WTC11 (cell line): Measurements from ENCODE around the gene WDFY4. TPM values are rescaled to one million over a fixed set of nuclear protein-coding genes. Genes with fewer than 3 reads are reported as not detected.

Source experiments
- ATAC-seq: fragments of 200-7000 bp; cut with Tn5 transposase; 2 replicates; pipeline ENCODE4 v1.10.0; 2021; ENCODE audit warnings: mild to moderate bottlenecking, moderate library complexity
- CTCF ChIA-PET: fragments of 300-600 bp; sonication (Branson Sonifier 250); formaldehyde crosslinking; loops from one replicate; lab custom pipeline; 2021; ENCODE audit warnings: antibody characterized with exemption; lab: Charles Lee
- POLR2A ChIA-PET: fragments of 350-600 bp; sonication (Branson Sonifier 250); formaldehyde crosslinking; loops from one replicate; lab custom pipeline; 2021; ENCODE audit warnings: antibody characterized with exemption; lab: Charles Lee
- DNase-seq: peaks from one replicate; pipeline ENCODE4 v3.0.0; 2021; ENCODE audit warnings: low spot score
- H3K27ac Mint-ChIP-seq: 2 replicates; pipeline ENCODE4 v1.8.0; 2021; ENCODE audit warnings: mixed read lengths
- H3K27me3 Mint-ChIP-seq: 2 replicates; pipeline ENCODE4 v1.8.0; 2021; ENCODE audit warnings: low read depth, mild to moderate bottlenecking, moderate library complexity, mixed read lengths
- H3K36me3 Mint-ChIP-seq: 2 replicates; pipeline ENCODE4 v1.8.0; 2021; ENCODE audit warnings: mixed read lengths
- H3K4me1 Mint-ChIP-seq: 2 replicates; pipeline ENCODE4 v1.8.0; 2022; ENCODE audit warnings: mixed read lengths
- H3K4me3 Mint-ChIP-seq: 2 replicates; pipeline ENCODE4 v1.8.0; 2021; ENCODE audit warnings: mild to moderate bottlenecking, moderate library complexity, mixed read lengths
- H3K9me3 Mint-ChIP-seq: 2 replicates; pipeline ENCODE4 v1.8.0; 2021; ENCODE audit warnings: mixed read lengths
- CBFB ChIP-seq: sonication (generic); formaldehyde crosslinking; IDR thresholded peaks from 2 replicates; pipeline ENCODE4 v1.8.1; 2022; ENCODE audit warnings: mild to moderate bottlenecking, low read depth, missing genetic modification reagents
- CTCF ChIP-seq: fragments of 200-600 bp; IDR thresholded peaks from 2 replicates; pipeline ENCODE4 v1.8.0; 2022; ENCODE audit warnings: antibody characterized with exemption
- E2F1 ChIP-seq: sonication (generic); formaldehyde crosslinking; IDR thresholded peaks from 2 replicates; pipeline ENCODE4 v1.8.0; 2022; ENCODE audit warnings: mild to moderate bottlenecking, missing genetic modification reagents
- E2F5 ChIP-seq: sonication (generic); formaldehyde crosslinking; IDR thresholded peaks from 2 replicates; pipeline ENCODE4 v1.8.1; 2022; ENCODE audit warnings: mild to moderate bottlenecking, moderate library complexity, missing genetic modification reagents
- ESRRA ChIP-seq: sonication (generic); formaldehyde crosslinking; IDR thresholded peaks from 2 replicates; pipeline ENCODE4 v1.8.1; 2022; ENCODE audit warnings: mild to moderate bottlenecking, missing genetic modification reagents, borderline replicate concordance
- FOXJ3 ChIP-seq: sonication (generic); formaldehyde crosslinking; IDR thresholded peaks from 2 replicates; pipeline ENCODE4 v1.9.0; 2021; ENCODE audit warnings: missing genetic modification reagents, mild to moderate bottlenecking, borderline replicate concordance
- KAT7 ChIP-seq: sonication (generic); formaldehyde crosslinking; IDR thresholded peaks from 2 replicates; pipeline ENCODE4 v1.8.1; 2023; ENCODE audit warnings: missing genetic modification reagents, mild to moderate bottlenecking, borderline replicate concordance
- MXD4 ChIP-seq: fragments of 250-450 bp; sonication (Bioruptor Pico); IDR thresholded peaks from 2 replicates; pipeline ENCODE4 v1.8.0; 2021; ENCODE audit warnings: mild to moderate bottlenecking, moderate library complexity, borderline replicate concordance
- NFYB ChIP-seq: sonication (generic); formaldehyde crosslinking; conservative IDR thresholded peaks from 2 replicates; pipeline ENCODE4 v1.8.0; 2022; ENCODE audit warnings: low read depth, missing genetic modification reagents
- OVOL2 ChIP-seq: fragments of 250-450 bp; sonication (Bioruptor Pico); IDR thresholded peaks from 2 replicates; pipeline ENCODE4 v1.9.0; 2021; ENCODE audit warnings: mild to moderate bottlenecking, borderline replicate concordance
- SMAD4 ChIP-seq: sonication (generic); formaldehyde crosslinking; IDR thresholded peaks from 2 replicates; pipeline ENCODE4 v1.8.0; 2022; ENCODE audit warnings: mild to moderate bottlenecking, missing genetic modification reagents
- SOX15 ChIP-seq: fragments of 250-450 bp; sonication (Bioruptor Pico); IDR thresholded peaks from 2 replicates; pipeline ENCODE4 v1.9.0; 2021; ENCODE audit warnings: mild to moderate bottlenecking
- SP1 ChIP-seq: sonication (generic); formaldehyde crosslinking; conservative IDR thresholded peaks from 2 replicates; pipeline ENCODE4 v1.8.1; 2022; ENCODE audit warnings: missing genetic modification reagents
- TEAD1 ChIP-seq: sonication (generic); formaldehyde crosslinking; IDR thresholded peaks from 2 replicates; pipeline ENCODE4 v1.8.0; 2022; ENCODE audit warnings: mild to moderate bottlenecking, missing genetic modification reagents
- TEAD4 ChIP-seq: sonication (generic); formaldehyde crosslinking; IDR thresholded peaks from 2 replicates; pipeline ENCODE4 v1.8.0; 2022; ENCODE audit warnings: mild to moderate bottlenecking, missing genetic modification reagents
- ZBTB43 ChIP-seq: sonication (generic); formaldehyde crosslinking; IDR thresholded peaks from 2 replicates; pipeline ENCODE4 v1.8.1; 2023; ENCODE audit warnings: mild to moderate bottlenecking, missing genetic modification reagents
- ZNF263 ChIP-seq: sonication (generic); formaldehyde crosslinking; IDR thresholded peaks from 2 replicates; pipeline ENCODE4 v1.8.1; 2022; ENCODE audit warnings: low read depth, mild to moderate bottlenecking, moderate library complexity, missing genetic modification reagents
- ZNF281 ChIP-seq: sonication (generic); formaldehyde crosslinking; IDR thresholded peaks from 2 replicates; pipeline ENCODE4 v1.8.0; 2023; ENCODE audit warnings: mild to moderate bottlenecking, missing genetic modification reagents
- ZNF317 ChIP-seq: sonication (generic); formaldehyde crosslinking; IDR thresholded peaks from 2 replicates; pipeline ENCODE4 v1.8.1; 2023; ENCODE audit warnings: low read depth, mild to moderate bottlenecking, moderate library complexity, missing genetic modification reagents, borderline replicate concordance
- total RNA-seq: library from RNA; stranded (reverse); gene quantifications from 3 replicates; pipeline ENCODE4 v1.2.3, GENCODE V29; 2021

Gene WDFY4
- total RNA-seq, 1 experiment from 2014 or later = 0.13 TPM

- H3K36me3 Mint-ChIP-seq = no peaks in the 10 kb centered on the region
- no peaks in the 10 kb centered on the region for H3K9me3 Mint-ChIP-seq
- no peak for ATAC-seq
- no peak for DNase-seq
- H3K4me1 Mint-ChIP-seq = no peaks in the 10 kb centered on the region
- no peaks in the 10 kb centered on the region; the same call in 1 of the 2 replicates for H3K27me3 Mint-ChIP-seq
- H3K4me3 Mint-ChIP-seq = no peak overlapping the region
- POLR2A ChIA-PET = no interaction called here
- no peak overlapping the region for H3K27ac Mint-ChIP-seq
- no peak for TF ChIP-seq ESRRA (CRISPR knock-in tag)
- no peak for TF ChIP-seq NFYB (CRISPR knock-in tag)
- no peak for TF ChIP-seq CBFB (CRISPR knock-in tag)
- TF ChIP-seq E2F1 (CRISPR knock-in tag) = no peak
- no peak for TF ChIP-seq ZNF281 (CRISPR knock-in tag)
- TF ChIP-seq E2F5 = no peak
- no peak for TF ChIP-seq TEAD4 (CRISPR knock-in tag)
- no peak for TF ChIP-seq ZNF317 (CRISPR knock-in tag)
- no peak for TF ChIP-seq ZBTB43 (CRISPR knock-in tag)
- TF ChIP-seq OVOL2 (CRISPR knock-in tag) = no peak
- TF ChIP-seq SP1 = no peak
- no peak for TF ChIP-seq CTCF
- no peak for TF ChIP-seq TEAD1 (CRISPR knock-in tag)
- no peak for TF ChIP-seq ZNF263 (CRISPR knock-in tag)
- TF ChIP-seq MXD4 (CRISPR knock-in tag) = no peak
- TF ChIP-seq KAT7 = no peak
- no peak for TF ChIP-seq SMAD4 (CRISPR knock-in tag)
- TF ChIP-seq FOXJ3 (CRISPR knock-in tag) = no peak
- TF ChIP-seq SOX15 (CRISPR knock-in tag) = no peak
- TF ChIP-seq, all 79 proteins: peak for 0
- CTCF ChIA-PET = interaction anchor here (1.4 kb wide), 1 partner anchor 186 kb away, joined by 4 read pairs; no protein-coding TSS in a partner anchor
These were observed 293.6 kb downstream of the WDFY4 start for GRCh38 chr10:48978318-48978717.
